ENCODE results near the gene CCNY.

The CCNY gene

DNA sequence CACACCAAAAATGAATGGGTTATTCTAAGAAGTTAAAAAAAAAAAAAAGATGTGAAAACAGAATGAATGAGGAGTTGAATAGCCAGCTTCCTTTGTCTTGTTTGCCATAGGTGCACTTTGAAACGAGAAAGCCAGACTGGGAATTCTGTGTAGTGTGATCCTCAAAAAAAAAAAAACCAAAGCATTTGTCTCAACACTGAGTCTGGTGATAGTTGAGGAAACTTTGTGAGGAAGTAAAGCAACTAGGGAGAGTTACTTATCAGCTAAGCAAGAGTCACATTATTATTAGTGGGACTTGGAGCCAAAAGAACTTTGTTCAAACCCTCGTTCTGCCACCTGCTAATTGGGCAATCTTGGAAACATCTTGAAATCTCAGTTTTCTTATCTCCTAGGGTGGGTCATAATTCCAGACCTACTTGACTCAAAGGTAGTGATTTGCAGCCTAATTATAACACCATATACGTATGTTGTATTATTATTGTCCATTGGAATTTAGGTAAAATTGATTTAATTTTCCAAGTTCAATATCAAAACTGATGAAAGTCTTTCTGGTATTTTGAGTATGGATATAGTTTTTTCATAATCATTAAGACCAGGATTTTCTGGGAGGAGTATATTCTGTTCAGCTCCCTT lies 169.0 kb downstream of the CCNY start:
- H3K4me1 ChIP-seq (ENCODE audit: control insufficient read depth in 1 of 2, insufficient read depth in 1 of 2, low read depth in 1 of 2, low read length in 1 of 2) = no peaks in the 10 kb centered on the region
- H3K27ac ChIP-seq = no peak overlapping the region
- TF ChIP-seq, protein P1, sequence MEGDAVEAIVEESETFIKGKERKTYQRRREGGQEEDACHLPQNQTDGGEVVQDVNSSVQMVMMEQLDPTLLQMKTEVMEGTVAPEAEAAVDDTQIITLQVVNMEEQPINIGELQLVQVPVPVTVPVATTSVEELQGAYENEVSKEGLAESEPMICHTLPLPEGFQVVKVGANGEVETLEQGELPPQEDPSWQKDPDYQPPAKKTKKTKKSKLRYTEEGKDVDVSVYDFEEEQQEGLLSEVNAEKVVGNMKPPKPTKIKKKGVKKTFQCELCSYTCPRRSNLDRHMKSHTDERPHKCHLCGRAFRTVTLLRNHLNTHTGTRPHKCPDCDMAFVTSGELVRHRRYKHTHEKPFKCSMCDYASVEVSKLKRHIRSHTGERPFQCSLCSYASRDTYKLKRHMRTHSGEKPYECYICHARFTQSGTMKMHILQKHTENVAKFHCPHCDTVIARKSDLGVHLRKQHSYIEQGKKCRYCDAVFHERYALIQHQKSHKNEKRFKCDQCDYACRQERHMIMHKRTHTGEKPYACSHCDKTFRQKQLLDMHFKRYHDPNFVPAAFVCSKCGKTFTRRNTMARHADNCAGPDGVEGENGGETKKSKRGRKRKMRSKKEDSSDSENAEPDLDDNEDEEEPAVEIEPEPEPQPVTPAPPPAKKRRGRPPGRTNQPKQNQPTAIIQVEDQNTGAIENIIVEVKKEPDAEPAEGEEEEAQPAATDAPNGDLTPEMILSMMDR (IDR thresholded peaks at IDR 0.05) = no peak
- H3K9me3 ChIP-seq = no peaks in the 10 kb centered on the region
- H3K27me3 ChIP-seq = no peaks in the 10 kb centered on the region
- H3K4me3 ChIP-seq (ENCODE audit: low read depth in 1 of 2, low read length in 1 of 2) = no peak overlapping the region
- H3K36me3 ChIP-seq = peaks cover 8% of the 10 kb centered on the region

DNA sequence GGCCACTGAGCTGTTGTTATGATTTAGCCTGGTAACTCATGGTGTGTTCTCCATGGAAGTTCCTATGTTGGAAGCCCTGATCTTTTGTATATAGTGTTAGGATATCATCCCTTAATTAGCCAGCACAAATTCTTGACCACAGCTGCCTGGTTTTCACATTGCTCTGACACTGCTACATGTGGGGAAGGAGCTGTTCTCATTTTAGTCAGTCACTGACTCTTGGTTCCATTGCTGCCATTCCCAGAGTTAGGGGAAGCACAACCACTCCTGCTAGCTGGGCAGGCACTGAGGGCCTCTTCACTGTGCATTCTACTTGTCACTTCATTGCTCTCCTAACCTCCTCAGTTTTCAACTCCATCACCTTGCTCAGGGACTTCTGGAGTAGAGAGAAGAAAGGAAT lies 170.4 kb downstream of the CCNY start:
- no peaks in the 10 kb centered on the region for H3K27me3 ChIP-seq
- no peaks in the 10 kb centered on the region for H3K9me3 ChIP-seq
- H3K4me3 ChIP-seq (ENCODE audit: low read depth in 1 of 2, low read length in 1 of 2) = no peak overlapping the region
- peaks cover 14% of the 10 kb centered on the region for H3K36me3 ChIP-seq
- TF ChIP-seq, protein P1 (IDR thresholded peaks at IDR 0.05) = no peak
- peak overlapping the region; percentile 41 for H3K27ac ChIP-seq
- H3K4me1 ChIP-seq (ENCODE audit: control insufficient read depth in 1 of 2, insufficient read depth in 1 of 2, low read depth in 1 of 2, low read length in 1 of 2) = no peaks in the 10 kb centered on the region

DNA sequence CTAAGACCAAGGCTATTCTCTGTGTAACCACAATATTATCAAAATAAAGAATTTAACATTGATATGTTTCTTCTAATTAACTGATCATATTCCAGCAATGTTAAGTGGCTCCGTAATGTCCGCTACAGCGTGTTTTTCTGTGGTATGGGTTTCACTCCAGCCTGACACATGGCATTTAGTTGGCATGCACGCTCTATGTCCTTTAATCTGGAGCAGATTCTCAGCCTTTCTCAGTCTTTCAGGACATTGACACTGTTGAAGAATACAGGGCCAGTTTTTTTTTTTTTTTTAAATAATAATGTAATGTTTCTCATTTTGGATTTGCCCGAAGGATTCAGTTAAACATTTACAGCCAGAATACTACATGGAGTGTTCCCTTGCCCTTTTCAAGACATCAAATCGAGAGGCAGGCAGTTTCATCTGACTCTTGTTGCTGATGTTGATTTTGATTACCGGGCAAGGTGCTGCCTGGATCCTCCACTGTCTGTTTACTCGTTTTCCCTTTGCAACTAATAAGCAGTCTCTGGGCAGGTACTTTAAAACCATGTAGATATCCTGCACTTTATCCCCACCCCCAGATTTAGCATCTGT lies 171.3 kb downstream of the CCNY start:
- H3K4me1 ChIP-seq (ENCODE audit: control insufficient read depth in 1 of 2, insufficient read depth in 1 of 2, low read depth in 1 of 2, low read length in 1 of 2) = no peaks in the 10 kb centered on the region
- H3K27ac ChIP-seq = no peak overlapping the region
- H3K36me3 ChIP-seq = peaks cover 14% of the 10 kb centered on the region
- no peaks in the 10 kb centered on the region for H3K9me3 ChIP-seq
- H3K4me3 ChIP-seq (ENCODE audit: low read depth in 1 of 2, low read length in 1 of 2) = no peak overlapping the region
- TF ChIP-seq, protein P1 (IDR thresholded peaks at IDR 0.05) = no peak
- no peaks in the 10 kb centered on the region for H3K27me3 ChIP-seq

DNA sequence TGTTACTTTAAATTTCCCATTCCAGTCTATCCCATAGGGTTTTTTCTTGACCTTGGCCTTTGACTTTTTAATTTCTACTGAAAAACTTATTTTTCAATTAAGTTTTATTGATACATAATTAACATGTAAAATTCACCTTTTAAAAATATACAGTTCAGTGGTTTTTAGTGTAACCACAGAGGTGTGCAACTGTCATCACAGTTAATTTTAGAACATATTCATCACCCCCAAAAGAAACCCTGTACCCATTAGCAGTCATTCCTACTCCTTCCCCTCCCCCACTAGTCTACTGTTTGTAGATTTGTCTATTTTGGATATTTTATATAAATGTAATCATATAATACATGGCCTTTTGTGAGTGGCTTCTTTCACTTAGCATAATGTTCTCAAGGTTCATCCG lies 172.3 kb downstream of the CCNY start:
- H3K4me3 ChIP-seq (ENCODE audit: low read depth in 1 of 2, low read length in 1 of 2) = no peak overlapping the region
- TF ChIP-seq, protein P1 (IDR thresholded peaks at IDR 0.05) = no peak
- no peaks in the 10 kb centered on the region for H3K27me3 ChIP-seq
- H3K27ac ChIP-seq = no peak overlapping the region
- H3K9me3 ChIP-seq = no peaks in the 10 kb centered on the region
- H3K4me1 ChIP-seq (ENCODE audit: control insufficient read depth in 1 of 2, insufficient read depth in 1 of 2, low read depth in 1 of 2, low read length in 1 of 2) = no peaks in the 10 kb centered on the region
- H3K36me3 ChIP-seq = peaks cover 6% of the 10 kb centered on the region

DNA sequence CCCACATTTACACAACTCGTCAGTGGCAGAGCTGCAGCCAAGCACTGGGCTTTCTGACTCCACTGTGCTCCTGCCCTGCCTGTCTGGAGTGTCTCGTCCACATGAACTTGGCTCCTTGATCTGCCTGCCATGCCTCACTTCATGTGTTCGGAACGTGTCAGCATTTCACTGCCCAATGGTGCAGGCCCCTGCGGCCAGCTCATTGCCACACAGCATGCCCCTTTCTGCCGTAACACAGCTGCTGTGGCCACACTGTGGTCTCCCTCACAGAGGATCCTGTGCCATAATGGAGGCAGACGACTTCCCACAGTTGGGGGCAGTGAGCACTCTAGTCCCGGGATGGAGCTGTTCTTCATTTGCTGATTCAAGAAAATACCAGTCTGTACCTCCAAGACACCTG lies 174.6 kb downstream of the CCNY start:
- H3K4me1 ChIP-seq (ENCODE audit: control insufficient read depth in 1 of 2, insufficient read depth in 1 of 2, low read depth in 1 of 2, low read length in 1 of 2) = no peaks in the 10 kb centered on the region
- H3K27ac ChIP-seq = no peak overlapping the region
- H3K9me3 ChIP-seq = no peaks in the 10 kb centered on the region
- H3K4me3 ChIP-seq (ENCODE audit: low read depth in 1 of 2, low read length in 1 of 2) = no peak overlapping the region
- TF ChIP-seq, protein P1 (IDR thresholded peaks at IDR 0.05) = no peak
- peaks cover 6% of the 10 kb centered on the region for H3K36me3 ChIP-seq
- no peaks in the 10 kb centered on the region for H3K27me3 ChIP-seq

Data from neutrophil (primary cell).